RKO (cell line): ENCODE results near the gene RIPOR1.
"Not testable (repeated sequence)": the region's sequence is repeated elsewhere in the genome, so short reads cannot be mapped to it uniquely, and the experiment has no call there.

Experiments used
- DNase-seq: peaks from one replicate; pipeline ENCODE4 v3.0.0-alpha.2; 2016; ENCODE audit warnings: low spot score

RIPOR1 gene

GRCh38 chr16:67517661-67518423 lies 10.8 kb upstream of the RIPOR1 start:
- no peak for DNase-seq

- no peak for DNase-seq
Measured at GRCh38 chr16:67518676-67519075, 10.0 kb upstream of the RIPOR1 start.

- DNase-seq = no peak
Measured at GRCh38 chr16:67519242-67519641, 9.4 kb upstream of the RIPOR1 start.

GRCh38 chr16:67521095-67521804 lies 7.4 kb upstream of the RIPOR1 start:
- peak; percentile 95 for DNase-seq

- no peak for DNase-seq
Measured at GRCh38 chr16:67525176-67525860, 3.3 kb upstream of the RIPOR1 start.

- no peak for DNase-seq
Measured at GRCh38 chr16:67526149-67526791, 2.4 kb upstream of the RIPOR1 start.

- DNase-seq = peak; percentile 40
Measured at GRCh38 chr16:67528870-67529581, 397 bp downstream of the RIPOR1 start.

- DNase-seq = peak; percentile 66
Measured at GRCh38 chr16:67529582-67530012, 968 bp downstream of the RIPOR1 start.

- DNase-seq = peak; percentile 76
Measured at GRCh38 chr16:67530013-67530939, 1.6 kb downstream of the RIPOR1 start.

- no peak for DNase-seq
Measured at GRCh38 chr16:67531247-67531646, 2.6 kb downstream of the RIPOR1 start.

GRCh38 chr16:67533024-67533560 lies 4.5 kb downstream of the RIPOR1 start:
- no peak for DNase-seq

GRCh38 chr16:67533987-67534386 lies 5.4 kb downstream of the RIPOR1 start:
- not testable (repeated sequence) for DNase-seq

- DNase-seq = no peak
Measured at GRCh38 chr16:67534431-67534830, 5.8 kb downstream of the RIPOR1 start.

GRCh38 chr16:67535201-67535600 lies 6.6 kb downstream of the RIPOR1 start:
- DNase-seq = no peak

GRCh38 chr16:67537270-67537635 lies 8.6 kb downstream of the RIPOR1 start:
- no peak for DNase-seq

- DNase-seq = no peak
Measured at GRCh38 chr16:67537636-67538591, 9.3 kb downstream of the RIPOR1 start.

GRCh38 chr16:67538666-67539101 lies 10.1 kb downstream of the RIPOR1 start:
- no peak for DNase-seq

GRCh38 chr16:67539271-67539670 lies 10.6 kb downstream of the RIPOR1 start:
- DNase-seq = no peak
